SK-N-SH treated with all-trans-retinoic acid at 6 μM for 48 hours (cell line): ENCODE data around the gene EMC9.

Experiments
- BACH2 ChIP-seq: fragments of 250-450 bp; sonication (Bioruptor Pico); IDR thresholded peaks from 2 replicates; pipeline ENCODE4 v1.9.0; 2021; ENCODE audit warnings: mild to moderate bottlenecking, borderline replicate concordance
- CREB5 ChIP-seq: fragments of 250-450 bp; sonication (Bioruptor Pico); IDR thresholded peaks from 2 replicates; pipeline ENCODE4 v1.5.1; 2020; ENCODE audit warnings: low read depth, mild to moderate bottlenecking, moderate library complexity
- CSDC2 ChIP-seq: fragments of 250-450 bp; sonication (Bioruptor Pico); IDR thresholded peaks from 2 replicates; pipeline ENCODE4 v1.5.0; 2020; ENCODE audit warnings: mild to moderate bottlenecking, moderate library complexity
- CSRNP3 ChIP-seq: fragments of 250-450 bp; sonication (Bioruptor Pico); IDR thresholded peaks from 2 replicates; pipeline ENCODE4 v1.5.1; 2021; ENCODE audit warnings: mild to moderate bottlenecking, moderate library complexity
- GLIS3 ChIP-seq: fragments of 250-450 bp; sonication (Bioruptor Pico); IDR thresholded peaks from 2 replicates; pipeline ENCODE4 v1.5.0; 2020; ENCODE audit warnings: mild to moderate bottlenecking, moderate library complexity
- RARB ChIP-seq: fragments of 250-450 bp; sonication (Bioruptor Pico); IDR thresholded peaks from 2 replicates; pipeline ENCODE4 v1.8.0; 2021; ENCODE audit warnings: mild to moderate bottlenecking, moderate library complexity
- SNAI2 ChIP-seq: fragments of 250-450 bp; sonication (Bioruptor Pico); IDR thresholded peaks from 2 replicates; pipeline ENCODE4 v1.5.0; 2020; ENCODE audit warnings: mild to moderate bottlenecking, moderate library complexity

- no peak for TF ChIP-seq RARB (CRISPR knock-in tag)
- TF ChIP-seq CSDC2 (CRISPR knock-in tag) = no peak
- no peak for TF ChIP-seq CSRNP3 (CRISPR knock-in tag)
- TF ChIP-seq SNAI2 (CRISPR knock-in tag) = no peak
- TF ChIP-seq GLIS3 (CRISPR knock-in tag) = no peak
- no peak for TF ChIP-seq CREB5
- TF ChIP-seq BACH2 = no peak
Measured at GRCh38 chr14:24147761-24148428, 6.5 kb upstream of the EMC9 start.
